ENCODE data around the gene PLEKHH1. TPM values are rescaled to one million over a fixed set of nuclear protein-coding genes. Genes with fewer than 3 reads are reported as not detected.

PLEKHH1 gene
- total and polyA plus RNA-seq, 11 donors, result 2.4 to 9.2 (median 5.2) TPM

DNA sequence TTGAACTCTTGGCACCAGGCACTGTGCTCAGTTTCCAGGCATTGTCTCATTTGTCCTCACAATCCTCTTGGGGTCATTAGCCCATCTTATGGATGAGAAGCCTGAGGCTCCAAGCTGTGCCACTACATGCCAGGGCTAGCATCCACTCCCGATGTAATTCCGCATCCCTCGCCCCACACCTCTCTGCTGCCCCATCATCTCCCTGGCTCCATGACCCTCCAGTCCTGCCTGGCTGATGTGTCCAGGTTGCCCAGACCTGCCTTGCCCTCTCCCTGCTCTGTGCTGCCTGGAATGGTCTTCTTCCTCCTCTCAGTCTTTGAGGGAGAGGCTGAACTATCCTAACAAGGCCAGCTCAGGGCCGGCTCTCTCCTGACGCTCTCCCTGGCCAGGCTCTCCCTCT is 39.5 kb downstream of the PLEKHH1 start:
- WGBS, 4 donors, result 84 to 93% (median 91%) methylated on average over 5 of the region's 5 CpGs
- intact Hi-C loops (cut with DNase I), result loop anchor here in 5 of 10 donors (2.0 to 10.0 kb wide), 4 partner anchors 45 to 145 kb away; no protein-coding TSS in a partner anchor
- DNase-seq (no peak), ATAC-seq (no peak)
- Histone ChIP-seq H3K27ac (no peak overlapping the region), H3K36me3 (no peaks in the 10 kb centered on the region), H3K4me1 (no peaks in the 10 kb centered on the region), H3K4me3 (no peak overlapping the region), H3K27me3 (no peaks in the 10 kb centered on the region), H3K9me3 (no peaks in the 10 kb centered on the region)
- TF ChIP-seq, protein P1, sequence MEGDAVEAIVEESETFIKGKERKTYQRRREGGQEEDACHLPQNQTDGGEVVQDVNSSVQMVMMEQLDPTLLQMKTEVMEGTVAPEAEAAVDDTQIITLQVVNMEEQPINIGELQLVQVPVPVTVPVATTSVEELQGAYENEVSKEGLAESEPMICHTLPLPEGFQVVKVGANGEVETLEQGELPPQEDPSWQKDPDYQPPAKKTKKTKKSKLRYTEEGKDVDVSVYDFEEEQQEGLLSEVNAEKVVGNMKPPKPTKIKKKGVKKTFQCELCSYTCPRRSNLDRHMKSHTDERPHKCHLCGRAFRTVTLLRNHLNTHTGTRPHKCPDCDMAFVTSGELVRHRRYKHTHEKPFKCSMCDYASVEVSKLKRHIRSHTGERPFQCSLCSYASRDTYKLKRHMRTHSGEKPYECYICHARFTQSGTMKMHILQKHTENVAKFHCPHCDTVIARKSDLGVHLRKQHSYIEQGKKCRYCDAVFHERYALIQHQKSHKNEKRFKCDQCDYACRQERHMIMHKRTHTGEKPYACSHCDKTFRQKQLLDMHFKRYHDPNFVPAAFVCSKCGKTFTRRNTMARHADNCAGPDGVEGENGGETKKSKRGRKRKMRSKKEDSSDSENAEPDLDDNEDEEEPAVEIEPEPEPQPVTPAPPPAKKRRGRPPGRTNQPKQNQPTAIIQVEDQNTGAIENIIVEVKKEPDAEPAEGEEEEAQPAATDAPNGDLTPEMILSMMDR (IDR thresholded peaks at IDR 0.05), result no peak
- no peak for TF ChIP-seq POLR2A (IDR thresholded peaks at IDR 0.05)

DNA sequence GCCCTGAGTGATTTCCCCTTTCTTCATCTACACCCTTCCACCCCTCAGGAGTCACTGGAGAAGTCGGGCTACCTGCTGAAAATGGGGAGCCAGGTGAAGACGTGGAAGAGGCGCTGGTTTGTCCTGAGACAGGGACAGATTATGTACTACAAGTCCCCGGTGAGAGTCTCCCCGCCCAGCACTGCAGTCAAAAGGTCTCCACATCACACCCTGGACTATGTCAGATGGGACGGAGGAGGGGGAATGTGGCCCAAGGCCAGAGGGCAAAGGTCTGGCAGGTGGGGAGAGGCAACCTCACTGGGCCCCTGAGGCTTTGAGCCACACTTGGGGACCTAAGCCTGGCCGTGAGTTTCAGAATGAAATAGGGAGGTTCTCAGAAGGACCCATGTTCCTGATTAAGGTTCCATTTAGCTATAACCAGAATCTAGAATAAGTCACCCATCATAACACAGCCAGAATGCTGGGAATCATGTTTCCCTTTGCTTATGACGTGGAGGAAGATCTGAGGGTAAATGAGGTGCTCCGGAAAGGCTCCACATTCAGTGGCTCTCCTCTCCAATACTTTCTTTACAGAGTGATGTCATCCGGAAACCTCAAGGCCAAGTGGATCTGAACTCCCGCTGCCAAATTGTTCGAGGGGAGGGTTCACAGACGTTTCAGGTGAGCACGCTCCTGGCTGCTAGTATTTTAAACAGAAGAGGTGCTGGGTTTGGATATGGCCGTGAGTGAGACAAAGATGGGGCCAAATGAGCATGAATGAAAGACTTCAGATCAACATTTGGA is 40.3 kb downstream of the PLEKHH1 start:
- no peak for ATAC-seq
- H3K27me3 ChIP-seq, result no peaks in the 10 kb centered on the region
- intact Hi-C loops (cut with DNase I), result loop anchor here in 5 of 10 donors (2.0 to 10.0 kb wide), 4 partner anchors 46 to 146 kb away; no protein-coding TSS in a partner anchor
- no peaks in the 10 kb centered on the region for H3K9me3 ChIP-seq
- no peak for DNase-seq
- H3K27ac ChIP-seq, result no peak overlapping the region
- no peak overlapping the region for H3K4me3 ChIP-seq
- no peak for TF ChIP-seq POLR2A (IDR thresholded peaks at IDR 0.05)
- TF ChIP-seq, protein P1 (IDR thresholded peaks at IDR 0.05), result no peak
- WGBS, 4 donors, result 83 to 87% (median 84%) methylated on average over 15 of the region's 15 CpGs
- no peaks in the 10 kb centered on the region for H3K4me1 ChIP-seq
- H3K36me3 ChIP-seq, result peaks cover 0 to 3% (median 0%) of the 10 kb centered on the region in 9 donors

DNA sequence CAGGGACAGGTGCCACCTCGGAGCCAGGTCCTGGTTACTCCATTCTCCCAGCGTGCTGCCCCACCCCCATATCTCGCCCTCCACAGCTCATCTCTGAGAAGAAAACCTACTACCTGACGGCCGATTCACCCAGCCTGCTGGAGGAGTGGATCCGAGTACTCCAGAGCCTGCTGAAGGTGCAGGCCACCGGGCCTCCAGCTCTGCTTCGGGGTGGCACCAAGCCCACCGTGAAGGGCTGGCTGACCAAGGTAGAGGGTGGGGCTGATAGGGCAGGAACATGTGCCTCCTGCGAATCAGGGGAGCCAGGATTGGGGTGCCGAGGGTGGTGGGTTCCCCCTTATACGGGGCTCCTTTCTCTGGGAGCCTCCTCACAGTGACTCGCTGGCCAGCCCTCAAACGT is 41.1 kb downstream of the PLEKHH1 start:
- TF ChIP-seq, protein P1 (IDR thresholded peaks at IDR 0.05), result no peak
- TF ChIP-seq POLR2A (IDR thresholded peaks at IDR 0.05), result no peak
- ATAC-seq (no peak), DNase-seq (no peak)
- H3K4me1 ChIP-seq, result no peaks in the 10 kb centered on the region
- H3K4me3 ChIP-seq, result no peak overlapping the region
- H3K9me3 ChIP-seq, result no peaks in the 10 kb centered on the region
- no peak overlapping the region for H3K27ac ChIP-seq
- H3K27me3 ChIP-seq, result no peaks in the 10 kb centered on the region
- intact Hi-C loops (cut with DNase I), result loop anchor here in 4 of 10 donors (5.0 to 10.0 kb wide), 3 partner anchors 47 to 147 kb away; no protein-coding TSS in a partner anchor
- 77 to 89% (median 88%) methylated on average over 14 of the region's 14 CpGs for WGBS, 4 donors
- H3K36me3 ChIP-seq, result peaks cover 0 to 3% (median 0%) of the 10 kb centered on the region in 9 donors

DNA sequence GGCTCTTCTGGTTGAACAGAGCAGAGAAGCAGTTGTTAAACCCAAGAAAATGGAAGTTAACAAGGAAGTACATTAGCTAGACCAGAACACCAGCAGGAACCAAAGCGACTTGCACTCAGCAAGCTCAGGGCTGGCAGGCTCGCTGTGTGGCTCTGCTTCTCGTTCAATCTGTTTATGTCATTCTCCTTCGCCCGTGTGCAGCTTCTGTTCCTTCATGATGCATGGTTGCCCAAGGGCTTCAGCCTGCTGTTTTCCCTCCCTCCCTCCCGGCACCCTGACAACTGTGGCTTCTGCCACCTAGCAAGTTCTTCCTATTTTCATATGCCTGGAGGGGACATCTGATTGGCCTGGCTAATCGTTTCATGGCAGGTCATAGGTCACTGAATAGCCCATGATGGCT is 41.7 kb downstream of the PLEKHH1 start:
- no peak for ATAC-seq
- no peaks in the 10 kb centered on the region for H3K27me3 ChIP-seq
- TF ChIP-seq, protein P1 (IDR thresholded peaks at IDR 0.05), result no peak
- TF ChIP-seq POLR2A (IDR thresholded peaks at IDR 0.05), result no peak
- peaks cover 0 to 3% (median 0%) of the 10 kb centered on the region in 9 donors for H3K36me3 ChIP-seq
- no peak for DNase-seq
- H3K4me1 ChIP-seq, result no peaks in the 10 kb centered on the region
- H3K4me3 ChIP-seq, result no peak overlapping the region
- H3K9me3 ChIP-seq, result no peaks in the 10 kb centered on the region
- WGBS, 4 donors, result 83 to 91% (median 85%) methylated on average over 7 of the region's 7 CpGs
- H3K27ac ChIP-seq, result no peak overlapping the region
- intact Hi-C loops (cut with DNase I), result loop anchor here in 4 of 10 donors (5.0 to 10.0 kb wide), 3 partner anchors 48 to 148 kb away; no protein-coding TSS in a partner anchor
